Neutrophil (primary cell): ENCODE measurements around the gene ALDOB.

Experiments used
- H3K27ac ChIP-seq: fragments of 200-600 bp; sonication (generic); 2 replicates; pipeline ENCODE4 v1.5.1; 2016; ENCODE audit warnings: mild to moderate bottlenecking, moderate library complexity
- H3K27me3 ChIP-seq: fragments of 200-600 bp; sonication (generic); 2 replicates; pipeline ENCODE4 v1.6.0; 2016; ENCODE audit warnings: mild to moderate bottlenecking
- H3K36me3 ChIP-seq: fragments of 200-600 bp; sonication (generic); 2 replicates; pipeline ENCODE4 v1.5.1; 2017
- H3K4me1 ChIP-seq, 2 experiments: fragments of 200-600 bp in 1 of 2; sonication (generic) in 1 of 2; 1 replicate in 1 of 2; 2 replicates in 1 of 2; pipeline versions ENCODE4 v1.5.1 to v1.6.1; 2013 to 2016; ENCODE audit warnings: low read depth in 1 of 2, low read length in 1 of 2, mild to moderate bottlenecking in 1 of 2, moderate library complexity in 1 of 2; ENCODE audit not compliant: control insufficient read depth in 1 of 2, insufficient read depth in 1 of 2
- H3K4me3 ChIP-seq, 2 experiments: fragments of 200-600 bp in 1 of 2; sonication (generic) in 1 of 2; 1 replicate in 1 of 2; 2 replicates in 1 of 2; pipeline ENCODE4 v1.5.1; 2013 to 2016; ENCODE audit warnings: low read depth in 1 of 2, low read length in 1 of 2, mild to moderate bottlenecking in 1 of 2, moderate library complexity in 1 of 2
- H3K9me3 ChIP-seq: fragments of 200-600 bp; sonication (generic); 2 replicates; pipeline ENCODE4 v1.5.1; 2016
- CTCF ChIP-seq: fragments of 200-600 bp; sonication (generic); IDR thresholded peaks from 2 replicates; pipeline ENCODE4 v1.5.1; 2016; ENCODE audit warnings: antibody characterized with exemption

ALDOB gene

GRCh38 chr9:101478906-101479305 lies 43.3 kb upstream of the ALDOB start:
- peaks cover 0 to 12% of the 10 kb centered on the region in 2 experiments for H3K4me1 ChIP-seq
- peaks cover 85% of the 10 kb centered on the region for H3K27me3 ChIP-seq
- no peak for TF ChIP-seq CTCF
- no peaks in the 10 kb centered on the region for H3K9me3 ChIP-seq
- H3K4me3 ChIP-seq = no peak overlapping the region
- H3K27ac ChIP-seq = no peak overlapping the region
- no peaks in the 10 kb centered on the region for H3K36me3 ChIP-seq

DNA sequence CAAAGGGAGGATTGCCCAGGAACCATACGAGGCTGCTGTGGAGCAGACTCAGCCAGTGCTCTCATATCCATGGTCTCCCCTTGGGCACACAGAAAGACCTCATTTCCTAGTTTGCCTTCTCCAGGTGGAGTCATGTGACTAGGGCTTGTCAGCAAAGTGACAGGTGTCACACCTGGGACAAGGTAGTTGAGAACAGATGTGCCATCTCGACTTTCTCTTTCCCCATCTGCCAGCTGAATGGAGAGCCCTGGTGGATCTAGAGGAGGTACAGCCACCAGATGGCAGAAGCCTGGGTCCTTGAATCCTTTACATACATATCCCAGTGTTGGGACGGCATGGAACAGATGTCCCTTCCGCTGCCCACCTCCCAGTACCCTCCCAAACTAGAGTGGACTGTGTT lies 42.9 kb upstream of the ALDOB start:
- Histone ChIP-seq H3K9me3 (no peaks in the 10 kb centered on the region), H3K4me1 (peaks cover 0 to 12% of the 10 kb centered on the region in 2 experiments), H3K4me3 (no peak overlapping the region), H3K27ac (no peak overlapping the region), H3K27me3 (peaks cover 85% of the 10 kb centered on the region), H3K36me3 (no peaks in the 10 kb centered on the region)
- no peak for TF ChIP-seq CTCF

GRCh38 chr9:101477736-101478135 lies 42.2 kb upstream of the ALDOB start:
- no peak for TF ChIP-seq CTCF
- H3K9me3 ChIP-seq = no peaks in the 10 kb centered on the region
- H3K4me3 ChIP-seq = no peak overlapping the region
- H3K4me1 ChIP-seq = peaks cover 0 to 12% of the 10 kb centered on the region in 2 experiments
- no peaks in the 10 kb centered on the region for H3K36me3 ChIP-seq
- no peak overlapping the region for H3K27ac ChIP-seq
- H3K27me3 ChIP-seq = peaks cover 85% of the 10 kb centered on the region

DNA sequence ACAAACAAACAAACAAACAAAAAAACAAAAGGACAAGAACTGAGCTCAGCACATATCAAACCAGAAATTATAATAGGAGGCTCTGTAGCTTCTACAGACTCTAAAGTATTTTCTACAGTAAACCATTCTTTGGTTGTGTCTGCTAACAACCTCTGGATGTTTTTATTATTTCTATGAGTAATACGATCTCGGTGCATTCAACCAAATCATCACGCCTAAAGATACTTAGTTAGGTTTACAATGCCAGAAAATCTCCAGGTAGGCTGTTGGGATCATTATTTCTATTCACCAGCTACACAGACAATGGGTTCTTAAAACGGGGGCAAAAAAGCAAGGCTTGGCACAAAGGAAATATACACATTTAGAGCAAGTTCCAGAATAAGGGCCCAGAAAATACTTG lies 41.6 kb upstream of the ALDOB start:
- H3K9me3 ChIP-seq = no peaks in the 10 kb centered on the region
- TF ChIP-seq CTCF = no peak
- peaks cover 0 to 12% of the 10 kb centered on the region in 2 experiments for H3K4me1 ChIP-seq
- no peaks in the 10 kb centered on the region for H3K36me3 ChIP-seq
- no peak overlapping the region for H3K27ac ChIP-seq
- no peak overlapping the region for H3K4me3 ChIP-seq
- peaks cover 85% of the 10 kb centered on the region for H3K27me3 ChIP-seq

GRCh38 chr9:101476576-101477208 lies 41.1 kb upstream of the ALDOB start:
- Histone ChIP-seq H3K4me3 (no peak overlapping the region), H3K36me3 (no peaks in the 10 kb centered on the region), H3K9me3 (no peaks in the 10 kb centered on the region), H3K27me3 (peaks cover 85% of the 10 kb centered on the region), H3K4me1 (peaks cover 0 to 12% of the 10 kb centered on the region in 2 experiments), H3K27ac (no peak overlapping the region)
- no peak for TF ChIP-seq CTCF
